GM23248 (cell line): Measurements from ENCODE around the gene ART5.

Source experiments
- EZH2 ChIP-seq: fragments of 200-600 bp; sonication (generic); IDR thresholded peaks from 2 replicates; pipeline ENCODE4 v1.6.1; 2018; ENCODE audit warnings: antibody characterized with exemption, mild to moderate bottlenecking; ENCODE audit not compliant: insufficient read depth, poor library complexity, severe bottlenecking
- EZH2phosphoT487 ChIP-seq: fragments of 200-600 bp; sonication (generic); IDR thresholded peaks from 2 replicates; pipeline ENCODE4 v1.6.1; 2018; ENCODE audit warnings: antibody characterized with exemption, moderate library complexity, mild to moderate bottlenecking, low read depth; ENCODE audit not compliant: insufficient read depth

DNA sequence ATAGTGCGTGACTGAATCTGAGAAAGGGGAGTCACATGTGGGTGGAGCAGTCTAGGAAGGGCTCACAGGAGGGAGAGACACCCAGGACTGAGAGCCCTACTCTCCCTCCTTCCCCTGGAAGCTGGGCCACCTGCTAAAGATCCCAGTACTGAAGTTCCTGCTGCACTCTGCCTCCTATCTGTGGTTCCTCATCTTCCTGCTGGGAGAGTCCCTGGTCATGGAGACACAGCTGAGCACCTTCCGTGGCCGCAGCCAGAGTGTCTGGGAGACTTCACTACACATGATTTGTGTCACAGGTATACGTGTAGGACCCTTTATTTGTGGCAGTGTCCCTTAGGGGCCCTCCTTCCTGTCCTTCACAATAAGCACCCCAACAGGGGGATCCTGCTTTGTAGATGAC, 19.3 kb downstream of the ART5 start:
- no peak for TF ChIP-seq EZH2
- TF ChIP-seq EZH2phosphoT487: no peak
